ENCODE measurements around the gene PEX1. TPM values are rescaled to one million over a fixed set of nuclear protein-coding genes. Genes with fewer than 3 reads are reported as not detected.

Gene PEX1
- total and polyA plus RNA-seq, 2 donors (not counting 3 experiments of a cell fraction or from before 2014, with no cell fraction given) = 8.4 to 11.7 TPM

- H3K9me1 ChIP-seq (replicated peaks; ENCODE audit: control insufficient read depth, extremely low read depth, insufficient read depth, low read length) = no peaks in the 10 kb centered on the region
- no peak overlapping the region for H3K9ac ChIP-seq (replicated peaks; ENCODE audit: extremely low read depth, insufficient read depth, low read length)
- H3K27me3 ChIP-seq (ENCODE audit: control insufficient read depth in 2 of 2, insufficient read depth in 2 of 2, low read length in 2 of 2) = no peaks in the 10 kb centered on the region
- no peaks in the 10 kb centered on the region for H3K79me2 ChIP-seq (ENCODE audit: control insufficient read depth, insufficient read depth, low read length)
- H3K36me3 ChIP-seq (ENCODE audit: control insufficient read depth in 2 of 2, extremely low read depth in 1 of 2, insufficient read depth in 2 of 2, low read length in 2 of 2) = peaks cover 0 to 2% of the 10 kb centered on the region in 2 experiments
- no peak for DNase-seq (ENCODE audit: low read depth, low spot score)
- H4K20me1 ChIP-seq (replicated peaks; ENCODE audit: control insufficient read depth, extremely low read depth, insufficient read depth, low read length) = no peaks in the 10 kb centered on the region
- no peak overlapping the region for H3K4me3 ChIP-seq (replicated peaks in 1 of 3; ENCODE audit: insufficient read depth in 1 of 3, low read depth in 1 of 3, low read length in 3 of 3)
- no peak overlapping the region for H3K27ac ChIP-seq (ENCODE audit: insufficient read depth, low read depth, low read length)
- FAIRE-seq = no peak
- no peaks in the 10 kb centered on the region for H3K9me3 ChIP-seq (replicated peaks; ENCODE audit: control insufficient read depth, insufficient read depth, low read length)
- CTCF ChIA-PET = interaction anchor here (0.8 to 1.2 kb wide), 3 partner anchors 14 to 52 kb away, joined by 3 to 4 read pairs (median 4); partner anchors contain the start of genes PEX1 and RBM48
- H3K4me2 ChIP-seq (ENCODE audit: insufficient read depth, low read length) = no peak overlapping the region
- dilution Hi-C loops (cut with MboI; ENCODE audit: extremely low pct_ligation_motif_present, low sequenced_read_pairs) = no loop called here
- no peak overlapping the region for H2AFZ ChIP-seq (ENCODE audit: low read depth, low read length)
- intact Hi-C loops (cut with micrococcal nuclease) = no loop called here
- H3K4me1 ChIP-seq (ENCODE audit: control insufficient read depth, extremely low read depth, insufficient read depth, low read length) = no peaks in the 10 kb centered on the region
- TF ChIP-seq FOS (IDR thresholded peaks at IDR 0.05; ENCODE audit: borderline replicate concordance, insufficient read depth, low read length) (no peak), POLR2A (IDR thresholded peaks at IDR 0.05; ENCODE audit: low read depth, low read length) (no peak), EZH2 (IDR thresholded peaks at IDR 0.05; ENCODE audit: borderline replicate concordance, low read depth, low read length, severe bottlenecking) (no peak), MAX (IDR thresholded peaks at IDR 0.05; ENCODE audit: insufficient read depth, insufficient read length) (no peak), JUN (IDR thresholded peaks at IDR 0.05; ENCODE audit: borderline replicate concordance, insufficient read depth, insufficient read length, low read depth) (no peak), POLR2AphosphoS5 (IDR thresholded peaks at IDR 0.05; ENCODE audit: insufficient read depth, low read depth, low read length) (no peak), GATA2 (IDR thresholded peaks at IDR 0.05; ENCODE audit: insufficient read depth, insufficient read length, low read depth, low read length) (no peak), MYC (IDR thresholded peaks at IDR 0.05; ENCODE audit: low read depth, low read length) (no peak), CTCF (IDR thresholded peaks at IDR 0.05; ENCODE audit: extremely low read depth in 1 of 2, insufficient read depth in 1 of 2, low read depth in 1 of 2, low read length in 2 of 2) (no peak)
- POLR2A ChIA-PET = no interaction called here
- no TSS peak for BruUV-seq (replicated peaks)
These were observed 15.0 kb downstream of the PEX1 start for GRCh38 chr7:92513167-92513902.
